PC-9 (cell line): ENCODE measurements around the gene CFAP97.

ENCODE experiments used
- CTCF ChIP-seq: fragments of 200-600 bp; sonication (generic); conservative IDR thresholded peaks from 2 replicates; pipeline ENCODE4 v1.6.1; 2017; ENCODE audit warnings: mixed run types, antibody characterized with exemption, mild to moderate bottlenecking, moderate library complexity
- EZH2 ChIP-seq: fragments of 200-600 bp; sonication (generic); IDR thresholded peaks from 2 replicates; pipeline ENCODE4 v1.8.0; 2017; ENCODE audit warnings: antibody characterized with exemption, low read depth

DNA sequence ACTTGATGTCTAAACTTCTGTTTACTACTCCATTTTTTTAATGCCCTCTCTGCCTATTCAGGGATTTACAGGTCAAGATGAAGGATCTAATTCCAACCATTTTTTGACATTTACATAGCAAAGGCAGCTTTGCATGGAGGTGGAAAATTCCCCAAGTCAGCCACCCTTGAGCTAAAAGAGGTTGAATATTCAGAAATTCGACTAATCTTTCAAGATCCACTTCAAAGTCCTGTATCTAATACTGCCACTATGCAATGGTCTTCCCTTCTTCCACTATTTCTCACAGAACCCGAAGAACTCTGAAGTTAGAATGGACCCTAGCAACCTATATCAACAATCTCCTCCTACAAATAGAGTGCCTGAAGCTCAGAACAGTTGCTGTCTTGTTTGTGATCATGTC is 21.6 kb downstream of the CFAP97 start:
- no peak for TF ChIP-seq CTCF
- TF ChIP-seq EZH2 = no peak
